H9 (cell line): ENCODE data around the gene ASTN2. TPM values are rescaled to one million over a fixed set of nuclear protein-coding genes. Genes with fewer than 3 reads are reported as not detected.

Experiments
- DNase-seq: peaks from one replicate; pipeline ENCODE4 v3.0.0-alpha.2; 2017
- H2AFZ ChIP-seq: one replicate; pipeline ENCODE4 v1.6.1; 2013; ENCODE audit warnings: mild to moderate bottlenecking, low read length, control low read depth, moderate library complexity
- H2AK5ac ChIP-seq: 2 replicates; pipeline ENCODE4 v1.6.1; 2013; ENCODE audit warnings: low read length, control low read depth, mixed read lengths; ENCODE audit not compliant: insufficient read length
- H2BK120ac ChIP-seq: one replicate; pipeline ENCODE4 v1.6.1; 2013; ENCODE audit warnings: low read depth, mild to moderate bottlenecking, low read length, control low read depth, inconsistent platforms; ENCODE audit not compliant: poor library complexity, severe bottlenecking
- H2BK12ac ChIP-seq: 2 replicates; pipeline ENCODE4 v1.6.1; 2013; ENCODE audit warnings: low read length, control low read depth, mixed read lengths, low read depth; ENCODE audit not compliant: insufficient read length
- H2BK15ac ChIP-seq: 2 replicates; pipeline ENCODE4 v1.6.1; 2013; ENCODE audit warnings: low read depth, low read length, control low read depth
- H2BK20ac ChIP-seq: one replicate; pipeline ENCODE4 v1.6.1; 2013; ENCODE audit warnings: low read depth, mild to moderate bottlenecking, low read length, control low read depth, inconsistent platforms; ENCODE audit not compliant: poor library complexity, severe bottlenecking
- H2BK5ac ChIP-seq: 2 replicates; pipeline ENCODE4 v1.6.1; 2013; ENCODE audit warnings: low read length, control low read depth, mixed read lengths; ENCODE audit not compliant: insufficient read length
- H3K14ac ChIP-seq: 2 replicates; pipeline ENCODE4 v1.6.1; 2013; ENCODE audit warnings: low read length, control low read depth; ENCODE audit not compliant: insufficient read depth
- H3K18ac ChIP-seq: 2 replicates; pipeline ENCODE4 v1.6.1; 2013; ENCODE audit warnings: low read depth, mild to moderate bottlenecking, mixed read lengths, low read length, control low read depth; ENCODE audit not compliant: insufficient read length
- H3K23ac ChIP-seq: 2 replicates; pipeline ENCODE4 v1.6.1; 2013; ENCODE audit warnings: low read length, control low read depth, mixed read lengths, low read depth; ENCODE audit not compliant: insufficient read length
- H3K23me2 ChIP-seq: 2 replicates; pipeline ENCODE4 v1.6.1; 2013; ENCODE audit warnings: low read depth, mild to moderate bottlenecking, mixed read lengths, low read length, control low read depth; ENCODE audit not compliant: insufficient read length, poor library complexity, severe bottlenecking
- H3K27ac ChIP-seq: 2 replicates; pipeline ENCODE4 v1.5.1; 2013; ENCODE audit warnings: low read length, control low read depth, mixed read lengths, low read depth; ENCODE audit not compliant: insufficient read length
- H3K27me3 ChIP-seq: 2 replicates; pipeline ENCODE4 v1.6.1; 2013; ENCODE audit warnings: low read length, control low read depth, inconsistent platforms; ENCODE audit not compliant: insufficient read depth
- H3K4ac ChIP-seq: 2 replicates; pipeline ENCODE4 v1.6.1; 2013; ENCODE audit warnings: low read depth, mild to moderate bottlenecking, control low read depth, inconsistent platforms, low read length, moderate library complexity
- H3K4me1 ChIP-seq: 2 replicates; pipeline ENCODE4 v1.6.1; 2013; ENCODE audit warnings: low read length, control low read depth, inconsistent platforms; ENCODE audit not compliant: insufficient read depth
- H3K4me2 ChIP-seq: 2 replicates; pipeline ENCODE4 v1.6.1; 2013; ENCODE audit warnings: low read length, control low read depth, mixed read lengths; ENCODE audit not compliant: insufficient read length, insufficient read depth
- H3K56ac ChIP-seq: 2 replicates; pipeline ENCODE4 v1.6.1; 2013; ENCODE audit warnings: low read depth, mild to moderate bottlenecking, mixed read lengths, low read length, control low read depth; ENCODE audit not compliant: insufficient read length
- H3K79me1 ChIP-seq: 2 replicates; pipeline ENCODE4 v1.6.1; 2013; ENCODE audit warnings: low read depth, mild to moderate bottlenecking, moderate library complexity, low read length, control low read depth, inconsistent platforms; ENCODE audit not compliant: insufficient read depth, poor library complexity, severe bottlenecking
- H3K79me2 ChIP-seq: 2 replicates; pipeline ENCODE4 v1.6.1; 2013; ENCODE audit warnings: low read length, control low read depth, inconsistent platforms; ENCODE audit not compliant: insufficient read depth
- H3K9ac ChIP-seq: 2 replicates; pipeline ENCODE4 v1.6.1; 2013; ENCODE audit warnings: low read length, control low read depth, mixed read lengths; ENCODE audit not compliant: insufficient read length; ENCODE audit errors: extremely low read depth
- H3K9me3 ChIP-seq: one replicate; pipeline ENCODE4 v1.6.1; 2013; ENCODE audit warnings: low read depth, low read length, inconsistent platforms; ENCODE audit not compliant: control insufficient read depth
- H3T11ph ChIP-seq: one replicate; pipeline ENCODE4 v1.6.1; 2013; ENCODE audit warnings: mild to moderate bottlenecking, low read length, control low read depth, inconsistent platforms
- H4K20me1 ChIP-seq: one replicate; pipeline ENCODE4 v1.6.1; 2013; ENCODE audit not compliant: control insufficient read depth, insufficient read length, insufficient read depth
- H4K5ac ChIP-seq: 2 replicates; pipeline ENCODE4 v1.6.1; 2013; ENCODE audit warnings: low read depth, mild to moderate bottlenecking, mixed read lengths, low read length, control low read depth; ENCODE audit not compliant: insufficient read length
- H4K8ac ChIP-seq: replicated peaks from 2 replicates; pipeline ENCODE4 v1.6.1; 2013; ENCODE audit warnings: low read length, control low read depth, mixed read lengths, low read depth; ENCODE audit not compliant: insufficient read length
- H4K91ac ChIP-seq: 2 replicates; pipeline ENCODE4 v1.6.1; 2013; ENCODE audit warnings: low read depth, mild to moderate bottlenecking, moderate library complexity, mixed read lengths, low read length, control low read depth; ENCODE audit not compliant: insufficient read length
- H3K27ac Mint-ChIP-seq, 3 experiments: 2 replicates in 2 of 3; 3 replicates in 1 of 3; pipeline ENCODE4 v1.8.0; 2020 to 2021; ENCODE audit warnings: mixed read lengths in 3 of 3, mild to moderate bottlenecking in 1 of 3, moderate library complexity in 1 of 3
- H3K27me3 Mint-ChIP-seq: 2 replicates; pipeline ENCODE4 v1.8.0; 2021; ENCODE audit warnings: low read depth, mild to moderate bottlenecking, moderate library complexity, mixed read lengths
- H3K36me3 Mint-ChIP-seq, 3 experiments: 2 replicates in 2 of 3; 3 replicates in 1 of 3; pipeline ENCODE4 v1.8.0; 2020 to 2021; ENCODE audit warnings: low read depth in 3 of 3, mixed read lengths in 3 of 3; ENCODE audit not compliant: insufficient read depth in 1 of 3
- H3K4me1 Mint-ChIP-seq, 2 experiments: 2 replicates each; pipeline ENCODE4 v1.8.0; 2020; ENCODE audit warnings: mixed read lengths in 2 of 2
- H3K4me3 Mint-ChIP-seq, 2 experiments: 2 replicates in 1 of 2; 3 replicates in 1 of 2; pipeline ENCODE4 v1.8.0; 2020 to 2021; ENCODE audit warnings: mild to moderate bottlenecking in 2 of 2, mixed read lengths in 2 of 2, moderate library complexity in 1 of 2
- H3K9me3 Mint-ChIP-seq, 2 experiments: 2 replicates in 1 of 2; 3 replicates in 1 of 2; pipeline ENCODE4 v1.8.0; 2020; ENCODE audit warnings: mild to moderate bottlenecking in 2 of 2, mixed read lengths in 2 of 2, moderate library complexity in 1 of 2
- total RNA-seq: library from RNA; stranded (reverse); gene quantifications from 2 replicates; pipeline ENCODE4 v1.2.1, GENCODE V29; 2021
- TF ChIP-seq, protein P1 (sequence below): fragments of 200-600 bp; sonication (generic); conservative IDR thresholded peaks from 3 replicates; pipeline ENCODE4 v1.8.0; 2021; ENCODE audit warnings: antibody characterized with exemption, mild to moderate bottlenecking

Gene ASTN2
- total RNA-seq, 1 experiment from 2014 or later, result 9.7 TPM

DNA sequence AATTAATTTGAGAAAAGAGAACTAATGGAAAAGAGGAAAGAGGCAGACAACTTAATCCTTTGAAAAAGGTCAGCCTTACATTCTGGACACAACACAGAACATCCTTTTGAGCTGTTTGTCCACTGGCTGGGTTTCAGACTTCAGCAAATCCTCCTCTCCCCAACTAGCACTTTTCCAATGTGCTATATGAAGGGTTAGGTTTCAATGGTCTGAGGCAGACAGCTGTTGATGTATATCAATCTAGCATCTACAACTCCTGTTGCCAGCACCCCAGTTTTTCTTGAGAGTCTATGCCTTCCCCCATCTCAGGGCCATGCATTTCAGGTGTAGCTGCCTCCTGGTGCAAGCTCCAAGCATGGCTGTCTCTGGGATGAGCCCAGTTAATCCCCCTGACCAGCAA, 553.5 kb downstream of the ASTN2 start:
- H3K56ac ChIP-seq, result no peak overlapping the region
- H3K9me3 ChIP-seq, result no peaks in the 10 kb centered on the region
- H3K4ac ChIP-seq, result no peak overlapping the region
- H3K27ac ChIP-seq, result no peak overlapping the region
- no peak overlapping the region for H3T11ph ChIP-seq
- H2BK15ac ChIP-seq, result no peak overlapping the region
- H3K4me2 ChIP-seq, result no peak overlapping the region
- no peak overlapping the region for H3K14ac ChIP-seq
- H3K4me3 Mint-ChIP-seq, result no peak overlapping the region
- no peaks in the 10 kb centered on the region for H3K27me3 ChIP-seq
- DNase-seq, result no peak
- H4K8ac ChIP-seq, result no peak overlapping the region
- H2BK20ac ChIP-seq, result no peak overlapping the region
- TF ChIP-seq, protein P1, sequence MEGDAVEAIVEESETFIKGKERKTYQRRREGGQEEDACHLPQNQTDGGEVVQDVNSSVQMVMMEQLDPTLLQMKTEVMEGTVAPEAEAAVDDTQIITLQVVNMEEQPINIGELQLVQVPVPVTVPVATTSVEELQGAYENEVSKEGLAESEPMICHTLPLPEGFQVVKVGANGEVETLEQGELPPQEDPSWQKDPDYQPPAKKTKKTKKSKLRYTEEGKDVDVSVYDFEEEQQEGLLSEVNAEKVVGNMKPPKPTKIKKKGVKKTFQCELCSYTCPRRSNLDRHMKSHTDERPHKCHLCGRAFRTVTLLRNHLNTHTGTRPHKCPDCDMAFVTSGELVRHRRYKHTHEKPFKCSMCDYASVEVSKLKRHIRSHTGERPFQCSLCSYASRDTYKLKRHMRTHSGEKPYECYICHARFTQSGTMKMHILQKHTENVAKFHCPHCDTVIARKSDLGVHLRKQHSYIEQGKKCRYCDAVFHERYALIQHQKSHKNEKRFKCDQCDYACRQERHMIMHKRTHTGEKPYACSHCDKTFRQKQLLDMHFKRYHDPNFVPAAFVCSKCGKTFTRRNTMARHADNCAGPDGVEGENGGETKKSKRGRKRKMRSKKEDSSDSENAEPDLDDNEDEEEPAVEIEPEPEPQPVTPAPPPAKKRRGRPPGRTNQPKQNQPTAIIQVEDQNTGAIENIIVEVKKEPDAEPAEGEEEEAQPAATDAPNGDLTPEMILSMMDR, result no peak
- no peak overlapping the region for H4K5ac ChIP-seq
- H2BK5ac ChIP-seq, result no peak overlapping the region
- H3K27me3 Mint-ChIP-seq, result no peaks in the 10 kb centered on the region
- no peak overlapping the region for H2BK12ac ChIP-seq
- no peaks in the 10 kb centered on the region for H3K36me3 Mint-ChIP-seq
- no peaks in the 10 kb centered on the region for H3K9me3 Mint-ChIP-seq
- no peaks in the 10 kb centered on the region for H3K79me2 ChIP-seq
- no peaks in the 10 kb centered on the region for H4K20me1 ChIP-seq
- no peak overlapping the region for H3K18ac ChIP-seq
- no peaks in the 10 kb centered on the region for H3K4me1 ChIP-seq
- no peaks in the 10 kb centered on the region for H3K79me1 ChIP-seq
- H3K23me2 ChIP-seq, result no peaks in the 10 kb centered on the region
- H3K4me1 Mint-ChIP-seq, result peaks cover 11 to 19% of the 10 kb centered on the region in 2 experiments
- H3K23ac ChIP-seq, result no peak overlapping the region
- no peak overlapping the region for H2AK5ac ChIP-seq
- no peak overlapping the region for H2AFZ ChIP-seq
- H3K27ac Mint-ChIP-seq, result no peak overlapping the region; a peak in 1 of 7 replicates
- H4K91ac ChIP-seq, result no peak overlapping the region
- no peak overlapping the region for H3K9ac ChIP-seq
- no peak overlapping the region for H2BK120ac ChIP-seq
